ENCODE measurements around the gene SEZ6L2.
"Not testable (repeated sequence)": the region's sequence is repeated elsewhere in the genome, so short reads cannot be mapped to it uniquely, and the experiment has no call there.

The SEZ6L2 gene

DNA sequence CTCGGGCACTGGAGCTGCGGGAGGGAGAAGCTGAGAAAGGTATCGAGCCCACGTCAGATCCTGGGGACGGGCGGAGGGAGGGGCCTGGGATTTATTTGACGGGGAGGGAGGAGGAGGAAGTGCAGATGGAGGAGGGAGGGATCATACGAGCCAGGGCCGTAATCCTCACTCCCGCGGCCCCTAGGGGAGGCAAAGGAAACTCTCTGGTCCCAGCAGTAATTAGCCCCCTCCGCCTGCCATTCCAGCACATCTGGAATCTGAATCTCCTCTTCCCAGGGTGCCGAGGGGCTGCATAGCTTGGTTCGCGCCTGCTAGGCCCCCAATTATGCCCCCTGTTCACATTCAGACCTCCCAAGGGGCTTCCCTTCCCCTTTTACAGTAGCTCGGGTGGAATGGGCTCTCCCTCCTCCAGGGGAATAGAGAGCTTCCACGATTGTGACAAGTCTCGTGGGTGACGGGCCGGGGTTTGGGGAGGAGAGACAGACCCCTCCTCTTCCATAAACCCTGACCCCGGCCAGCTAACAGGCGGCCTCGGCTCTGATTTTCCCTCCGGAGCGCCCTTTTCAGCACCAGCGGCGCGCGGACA, at the start of gene SEZ6L2:
Gene SEZ6L2, minus strand, starts transcription at position 35 of the 586 bp plus-strand sequence. CDS start 531 bp downstream, outside the sequence.
- DNase-seq = no peak

DNA sequence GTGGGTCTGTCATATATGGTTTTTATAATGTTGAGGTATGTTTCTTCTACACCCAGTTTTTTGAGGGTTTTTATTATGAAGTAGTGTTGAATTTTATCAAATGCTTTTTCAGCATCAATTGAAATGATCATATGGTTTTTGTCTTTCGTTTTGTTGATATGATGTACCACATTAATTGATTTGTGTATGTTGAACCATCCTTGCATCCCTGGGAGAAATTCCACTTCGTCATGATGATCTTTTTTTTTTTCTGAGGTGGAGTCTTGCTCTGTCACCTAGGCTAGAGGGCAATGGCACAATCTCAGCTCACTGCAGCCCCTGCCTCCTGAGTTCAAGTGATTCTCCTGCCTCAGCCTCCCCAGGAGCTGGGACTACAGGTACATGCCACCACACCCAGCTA, 48.5 kb upstream of the SEZ6L2 start:
- no peak for DNase-seq

DNA sequence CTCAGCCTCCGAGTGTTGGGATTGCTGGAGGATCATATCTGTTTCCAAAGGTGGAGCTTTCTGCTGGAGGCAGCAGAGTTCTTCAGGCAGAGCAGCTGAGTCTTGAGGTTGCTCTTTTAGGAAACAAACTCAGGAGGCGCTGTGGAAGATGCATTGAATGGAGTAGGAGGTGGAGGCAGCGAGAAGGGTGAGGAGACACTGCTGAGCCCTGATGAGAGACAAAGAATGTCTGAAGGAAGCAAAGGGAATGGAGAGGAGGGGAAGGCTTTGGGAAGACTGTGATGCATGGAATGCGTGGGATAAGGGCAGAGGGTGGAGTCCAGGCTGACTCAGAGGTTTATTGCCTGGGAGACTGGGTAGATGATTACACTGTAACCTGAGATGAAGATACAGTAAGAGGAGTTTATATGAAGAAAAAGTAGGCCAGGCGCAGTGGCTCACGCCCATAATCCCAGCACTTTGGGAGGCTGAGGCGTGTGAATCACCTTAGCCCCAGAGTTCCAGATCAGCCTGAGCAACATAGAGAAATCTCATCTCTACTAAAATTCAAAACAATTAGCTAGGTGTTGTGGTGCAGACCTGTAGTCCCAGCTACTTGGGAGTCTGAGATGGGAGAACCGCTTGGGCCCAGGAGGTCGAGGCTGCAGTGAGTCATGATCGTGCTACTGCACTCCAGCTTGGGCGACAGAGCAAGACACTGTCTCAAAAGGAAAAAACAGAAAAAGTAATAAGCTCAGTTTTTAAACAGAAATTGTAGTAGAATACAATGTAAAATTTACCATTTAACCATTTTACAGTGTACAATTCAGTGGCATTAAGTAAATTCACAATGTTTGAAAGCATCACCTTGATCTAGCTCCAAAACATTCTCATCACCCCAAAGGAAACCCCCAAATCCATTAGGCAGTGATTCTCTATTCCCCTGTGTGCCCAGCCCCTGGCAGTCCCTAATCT, 44.8 kb upstream of the SEZ6L2 start:
- DNase-seq = peak; percentile 53

DNA sequence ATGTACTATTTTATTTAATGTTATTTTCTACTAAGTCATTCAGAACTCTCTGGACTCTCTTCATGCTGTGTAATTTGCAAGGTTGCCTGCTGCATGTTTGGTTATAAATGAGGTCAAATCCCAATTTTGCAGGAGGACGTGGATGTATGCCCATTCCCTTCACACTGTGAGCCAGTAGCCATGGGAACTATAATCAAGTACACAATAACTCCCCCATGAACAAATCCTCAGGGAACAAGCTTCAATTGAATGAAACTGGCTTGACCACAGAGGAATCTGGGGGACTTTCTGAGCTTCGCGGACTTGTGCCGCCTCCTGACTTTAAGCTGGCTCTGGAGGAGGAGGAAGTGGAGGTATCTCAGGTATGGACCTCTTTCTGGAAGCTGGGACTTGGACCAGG, 41.3 kb upstream of the SEZ6L2 start:
- no peak for DNase-seq

DNA sequence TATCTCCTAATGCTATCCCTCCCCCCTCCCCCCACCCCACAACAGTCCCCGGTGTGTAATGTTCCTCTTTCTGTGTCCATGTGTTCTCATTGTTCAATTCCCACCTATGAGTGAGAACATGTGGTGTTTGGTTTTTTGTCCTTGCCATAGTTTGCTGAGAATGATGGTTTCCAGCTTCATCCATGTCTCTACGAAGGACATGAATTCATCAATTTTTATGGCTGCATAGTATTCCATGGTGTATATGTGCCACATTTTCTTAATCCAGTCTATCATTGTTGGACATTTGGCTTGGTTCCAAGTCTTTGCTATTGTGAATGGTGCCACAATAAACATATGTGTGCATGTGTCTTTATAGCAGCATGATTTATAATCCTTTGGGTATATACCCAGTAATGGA, 32.4 kb upstream of the SEZ6L2 start:
- not testable (repeated sequence) for DNase-seq

DNA sequence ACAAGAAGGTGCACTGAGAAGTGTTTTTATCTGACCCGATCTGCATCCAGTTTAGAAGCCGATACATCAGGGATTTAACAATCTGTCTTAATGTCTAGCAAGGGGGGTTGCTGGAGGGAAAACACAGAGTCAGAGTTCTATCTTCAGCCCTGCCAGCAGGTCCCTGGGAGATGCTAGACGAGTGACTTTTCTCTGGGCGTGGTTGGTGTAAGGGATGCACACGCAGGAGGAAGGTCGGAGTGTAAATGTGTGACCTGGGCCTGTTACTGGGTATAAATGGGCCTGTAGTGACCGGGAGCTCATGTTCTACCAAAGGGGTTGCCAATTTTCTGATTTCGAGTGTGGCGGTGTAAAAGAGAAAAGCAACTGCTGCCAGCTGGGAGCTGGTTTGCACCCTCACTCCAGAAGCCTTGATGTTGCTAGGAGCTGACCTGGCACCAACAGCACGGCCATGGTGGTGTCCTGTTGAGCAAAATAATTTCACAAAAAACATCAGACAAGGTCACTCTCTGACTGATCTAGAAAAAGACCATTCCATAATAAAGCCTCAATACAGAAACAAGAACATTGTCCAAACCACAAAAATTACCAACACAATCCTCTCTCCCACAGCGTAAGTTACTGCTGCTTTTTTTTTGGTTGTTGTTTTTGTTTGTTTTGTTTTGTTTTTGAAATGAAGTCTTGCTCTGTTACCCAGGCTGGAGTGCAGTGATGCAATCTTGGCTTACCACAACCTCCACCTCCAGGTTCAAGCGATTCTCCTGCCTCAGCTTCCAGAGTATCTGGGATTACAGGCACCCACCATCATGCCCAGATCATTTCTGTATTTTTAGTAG, 27.9 kb upstream of the SEZ6L2 start:
- no peak for DNase-seq

DNA sequence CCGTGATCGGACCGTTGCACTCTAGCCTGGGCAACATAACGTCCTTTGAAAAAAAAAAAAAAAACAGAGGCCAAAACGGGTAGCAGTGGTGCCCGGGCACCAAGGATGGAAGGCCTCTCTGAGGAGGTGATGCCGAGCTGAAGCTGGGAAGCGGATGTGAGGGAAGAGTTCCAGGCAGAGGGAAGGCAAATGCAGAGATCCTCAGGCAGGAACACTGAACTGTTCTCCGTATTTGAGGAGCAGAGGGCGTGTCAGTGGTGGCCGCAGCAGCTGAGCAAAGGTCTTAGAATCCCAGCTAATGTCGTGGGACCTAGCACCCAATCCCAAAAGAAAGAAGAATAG, 27.3 kb upstream of the SEZ6L2 start:
- no peak for DNase-seq

DNA sequence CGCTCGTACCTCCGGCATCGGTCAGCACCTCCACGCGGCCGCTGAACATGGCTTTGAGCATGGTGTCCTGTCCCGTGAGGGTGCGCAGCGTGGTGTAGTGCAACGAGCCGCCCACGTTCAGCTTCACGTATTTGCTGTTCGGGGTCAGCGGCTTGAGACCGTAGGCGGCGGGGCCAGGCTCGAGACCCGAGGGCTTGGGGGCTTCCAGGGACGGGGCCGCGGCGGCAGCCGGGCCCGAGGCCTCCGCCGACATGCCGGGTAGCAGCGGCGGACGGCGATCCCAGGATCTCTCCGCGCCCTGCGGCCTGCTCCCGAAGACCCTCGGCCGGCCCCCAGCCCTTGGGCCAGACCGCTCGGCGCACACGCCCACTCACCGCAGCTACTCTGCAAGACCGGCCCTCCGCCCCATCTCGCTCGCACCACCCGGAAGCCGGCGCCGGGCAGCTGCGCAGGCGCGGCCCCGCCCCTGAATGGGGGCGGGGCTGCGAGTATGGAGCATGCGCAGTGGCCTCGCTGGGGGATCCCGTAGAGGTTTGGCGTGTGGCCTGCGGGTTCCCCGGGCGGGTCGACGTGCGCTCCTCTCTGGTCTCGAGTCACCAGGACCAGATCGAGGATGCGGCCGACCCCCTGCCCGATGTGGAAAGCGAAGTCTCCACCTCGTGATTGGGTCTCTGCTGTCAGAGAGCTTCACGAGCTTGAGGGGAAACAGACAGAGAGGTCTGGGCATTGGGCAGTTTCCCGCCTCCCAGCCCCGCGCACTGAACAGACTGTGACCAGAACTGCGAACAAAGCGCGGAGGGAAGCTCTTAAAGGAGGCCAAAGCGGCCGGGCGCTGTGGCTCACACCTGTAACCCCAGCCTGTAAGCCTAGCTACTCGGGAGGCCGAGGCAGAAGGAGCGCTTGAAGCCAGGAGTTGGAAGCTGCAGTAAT, 26.7 kb upstream of the SEZ6L2 start, which contains the start of gene KCTD13:
Gene KCTD13, minus strand, starts transcription at position 446 of the 930 bp plus-strand sequence. Its CDS starts 193 bp downstream, at position 253.
- peak; percentile 65 for DNase-seq

DNA sequence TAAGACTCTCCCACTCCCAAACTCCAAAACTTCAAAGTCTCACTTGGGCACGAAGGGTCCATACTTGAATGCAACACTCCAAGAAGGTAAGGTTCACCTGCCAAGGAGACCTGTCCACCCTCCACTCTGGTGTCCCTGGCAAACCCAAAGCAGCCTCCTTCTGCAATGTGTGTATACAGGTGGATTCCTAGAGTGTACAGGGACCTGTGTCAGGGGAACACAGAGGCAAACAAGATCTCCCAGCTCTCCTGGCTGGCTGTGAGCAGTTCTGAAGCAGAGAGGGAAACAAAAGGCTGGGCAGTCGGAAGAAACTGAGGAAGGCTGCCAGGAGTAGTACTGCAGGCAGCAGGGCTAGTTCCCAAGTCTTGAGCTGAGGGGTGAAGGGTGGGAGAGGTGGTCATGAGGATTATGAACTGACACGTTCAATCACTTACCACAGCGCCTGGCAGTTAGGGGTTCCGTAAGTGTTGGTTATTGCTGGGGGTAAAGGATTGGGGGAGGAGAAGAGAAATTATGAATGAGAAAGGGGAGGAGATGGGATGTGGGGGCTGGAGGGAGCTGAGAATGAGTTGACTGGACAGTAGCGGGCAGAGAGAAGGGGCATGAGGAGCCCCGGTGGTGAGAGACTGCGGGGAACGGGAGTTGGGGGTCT, 25.9 kb upstream of the SEZ6L2 start:
- no peak for DNase-seq

DNA sequence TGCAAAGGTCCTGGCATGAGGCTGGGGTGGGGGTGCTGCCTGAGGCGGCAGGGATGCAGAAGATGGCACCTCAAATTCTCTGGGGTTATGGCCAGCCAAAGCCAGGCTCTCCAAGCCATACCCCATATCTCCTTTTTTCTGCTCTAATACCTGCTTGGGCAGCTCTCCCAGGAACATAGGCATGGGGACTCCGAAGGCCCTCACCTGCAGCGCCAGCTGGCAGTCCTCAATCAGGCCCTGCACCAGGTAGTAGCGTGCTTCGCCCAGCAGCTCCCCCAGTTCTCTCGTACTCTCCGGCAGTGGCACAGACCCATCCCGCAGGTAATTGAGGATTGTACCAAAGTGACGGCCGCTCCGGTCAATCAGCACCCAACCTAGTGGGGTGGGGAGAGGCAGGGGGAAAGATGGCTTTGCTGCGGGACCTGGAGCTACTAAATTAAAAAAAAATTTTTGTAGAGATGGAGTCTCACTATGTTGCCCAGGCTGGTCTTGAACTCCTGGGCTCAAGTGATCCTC, 23.7 kb upstream of the SEZ6L2 start:
- no peak for DNase-seq

DNA sequence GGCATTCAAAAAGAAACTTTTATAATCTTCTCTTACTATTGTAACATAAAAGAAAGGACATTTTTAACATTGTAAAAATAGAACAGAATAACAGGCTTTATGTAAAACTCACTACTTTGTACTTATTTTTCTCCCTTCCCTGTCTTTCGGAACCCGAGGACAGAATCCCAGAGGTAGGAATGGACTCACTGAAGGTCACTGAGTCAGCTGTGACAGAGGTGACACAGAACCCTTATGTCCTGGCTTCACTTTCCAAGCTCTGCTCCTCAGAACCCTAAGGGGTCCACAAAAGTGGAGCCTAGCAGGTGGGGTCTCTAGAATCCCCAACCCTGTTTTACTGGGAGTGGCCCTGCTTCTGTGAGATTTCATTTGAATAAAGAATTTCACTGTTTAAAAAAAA, 23.0 kb upstream of the SEZ6L2 start:
- DNase-seq = no peak

DNA sequence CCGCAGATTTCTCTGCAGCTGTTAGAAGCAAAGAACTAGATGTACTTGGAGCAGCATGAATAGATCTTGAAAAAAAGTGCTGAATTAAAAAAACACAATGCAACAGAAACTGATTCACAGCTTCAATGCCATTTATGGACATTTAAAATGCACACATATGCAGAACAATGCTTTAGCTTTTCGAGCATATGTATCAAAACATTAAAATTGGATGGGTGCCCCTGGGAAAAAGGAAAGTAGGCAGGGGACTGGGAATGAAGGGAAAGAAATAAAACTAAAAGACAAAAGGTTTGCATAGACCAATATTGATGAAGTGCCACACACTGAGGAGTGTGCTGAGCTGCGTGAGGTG, 21.7 kb upstream of the SEZ6L2 start:
- DNase-seq = no peak

DNA sequence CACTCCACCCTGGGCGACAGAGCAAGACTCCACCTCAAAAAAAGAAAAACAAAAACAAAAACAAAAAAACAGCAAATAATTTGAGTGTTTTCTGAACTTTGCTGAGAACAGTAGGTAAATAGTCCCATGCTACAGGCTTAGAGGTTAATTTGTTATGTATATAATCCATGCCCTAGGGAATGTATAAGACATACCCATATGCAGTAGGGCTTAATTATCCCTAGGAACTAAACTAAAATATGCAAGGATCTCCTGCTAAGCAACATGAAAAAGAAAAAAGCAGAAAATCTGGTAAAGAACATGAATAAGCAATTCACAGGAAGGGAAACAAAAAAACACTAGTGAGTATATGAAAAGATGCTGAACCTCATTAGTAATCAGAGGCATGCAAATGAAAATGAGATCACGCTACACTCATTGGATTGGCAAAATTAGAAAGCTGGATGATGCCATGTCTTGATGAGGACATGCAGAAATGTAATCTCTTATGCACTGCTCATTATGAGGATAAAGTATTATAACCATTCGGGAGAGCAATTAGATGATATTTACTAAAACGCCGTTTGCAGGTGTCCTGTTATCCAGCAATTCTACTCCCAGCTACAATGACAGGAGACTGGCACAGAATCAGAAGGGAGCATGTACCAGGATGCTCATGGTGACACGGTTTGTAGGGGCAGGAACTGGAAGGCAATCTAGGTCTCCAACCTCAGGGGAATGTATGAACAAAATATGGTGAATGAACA, 21.1 kb upstream of the SEZ6L2 start:
- no peak for DNase-seq

DNA sequence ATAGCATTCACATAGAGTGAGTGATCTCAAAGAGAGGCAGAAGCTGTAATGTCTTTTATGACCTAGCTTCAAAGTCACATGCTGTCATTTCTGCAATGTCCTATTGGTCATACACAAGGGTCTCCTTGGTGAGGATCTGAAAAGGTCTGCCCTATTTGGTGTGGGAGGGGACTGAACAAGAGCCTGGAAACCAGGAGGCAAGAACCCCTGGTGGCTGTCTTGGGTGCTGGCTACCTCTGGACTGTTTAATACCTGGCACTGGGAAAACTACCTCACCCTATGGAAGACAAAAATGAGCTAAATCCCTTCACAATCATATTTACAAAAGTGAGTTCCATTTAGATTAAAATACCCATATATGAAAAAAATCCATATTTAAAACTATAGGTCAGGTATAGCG, 17.6 kb upstream of the SEZ6L2 start:
- no peak for DNase-seq

DNA sequence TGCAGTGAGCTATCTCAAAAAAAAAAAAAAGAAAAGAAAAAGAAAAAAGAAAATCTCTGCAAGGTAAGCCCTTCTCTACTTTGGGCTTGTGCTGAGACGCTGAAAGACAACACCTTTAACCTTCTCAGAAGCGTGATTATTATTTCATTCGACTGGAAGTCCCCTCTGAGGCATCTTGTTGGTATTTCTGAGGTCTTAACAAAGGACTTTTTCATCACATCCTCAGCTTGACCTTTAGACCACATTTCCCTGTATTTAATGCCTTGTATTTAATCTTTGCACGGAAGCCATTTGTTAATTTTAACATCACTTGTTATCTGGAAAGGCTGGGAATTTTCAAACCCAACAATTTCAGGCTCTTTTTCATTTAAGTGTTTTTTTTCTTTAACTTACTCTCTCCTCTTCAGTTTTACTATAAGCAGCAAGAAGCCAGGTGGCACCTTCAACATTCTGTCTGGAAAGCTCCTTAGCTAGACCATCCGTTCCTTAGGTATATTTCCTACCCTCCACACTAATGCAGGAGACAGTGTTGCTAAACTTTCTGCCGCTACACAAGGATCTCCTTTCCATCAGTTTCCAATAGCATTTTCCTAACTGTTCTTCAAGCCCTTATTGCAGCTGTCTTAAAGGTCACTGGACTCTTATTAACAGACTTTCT, 16.4 kb upstream of the SEZ6L2 start:
- DNase-seq = no peak

DNA sequence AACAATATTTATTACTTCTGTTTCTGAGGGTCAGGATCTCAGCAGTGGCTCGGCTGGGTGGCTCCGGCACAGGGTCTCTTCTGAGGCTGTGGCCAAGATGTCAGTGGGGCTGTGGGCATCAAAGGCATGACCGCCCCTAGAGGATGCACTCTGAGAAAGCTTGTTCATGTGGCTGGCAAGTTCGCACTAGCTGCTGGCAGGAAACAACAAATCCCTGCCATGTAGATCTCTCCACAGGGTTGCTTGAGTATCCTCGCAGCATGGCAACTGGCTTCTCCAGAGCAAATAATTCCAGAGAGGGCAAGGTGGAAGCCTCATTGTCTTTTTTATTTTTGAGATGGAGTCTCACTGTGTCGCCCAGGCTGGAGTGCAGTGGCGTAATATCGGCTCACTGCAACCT, 14.2 kb upstream of the SEZ6L2 start:
- no peak for DNase-seq

DNA sequence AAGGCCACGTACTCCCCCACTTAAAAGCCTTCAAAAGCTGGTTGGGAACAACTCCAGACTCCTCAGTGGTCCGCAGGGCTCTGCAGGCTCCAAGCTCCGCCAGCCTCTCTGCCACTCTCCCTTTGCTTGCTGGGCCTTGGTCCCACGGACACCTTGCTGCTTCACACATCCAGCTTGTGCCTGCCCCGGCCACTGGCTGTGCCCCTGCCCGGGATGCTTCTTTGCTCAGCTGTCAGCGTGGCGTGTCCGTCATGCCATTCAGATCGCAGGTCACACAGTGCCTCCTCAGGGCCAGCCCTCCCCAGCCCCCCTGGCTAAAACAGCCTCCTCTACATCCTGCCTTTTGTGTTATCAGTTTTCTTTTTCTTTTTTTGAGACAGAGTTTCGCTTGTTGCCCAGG, 12.7 kb upstream of the SEZ6L2 start:
- no peak for DNase-seq

DNA sequence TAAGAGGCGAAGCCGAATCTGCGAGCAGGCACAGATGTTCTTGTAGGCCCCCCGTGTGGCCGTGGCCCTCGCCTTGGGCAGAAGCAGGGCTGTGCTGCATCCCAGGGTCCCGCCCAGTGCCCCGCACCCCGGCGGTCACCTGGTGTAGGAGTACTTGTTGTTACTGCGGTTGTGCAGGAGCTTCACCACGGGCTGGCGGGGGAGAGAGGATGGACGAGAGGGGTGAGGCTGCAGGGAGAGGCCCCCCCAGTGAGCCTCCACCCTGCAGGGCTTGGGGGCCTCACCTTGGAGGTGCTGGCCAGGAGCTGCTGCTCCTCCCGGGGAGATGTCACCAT, 12.3 kb upstream of the SEZ6L2 start:
- no peak for DNase-seq

DNA sequence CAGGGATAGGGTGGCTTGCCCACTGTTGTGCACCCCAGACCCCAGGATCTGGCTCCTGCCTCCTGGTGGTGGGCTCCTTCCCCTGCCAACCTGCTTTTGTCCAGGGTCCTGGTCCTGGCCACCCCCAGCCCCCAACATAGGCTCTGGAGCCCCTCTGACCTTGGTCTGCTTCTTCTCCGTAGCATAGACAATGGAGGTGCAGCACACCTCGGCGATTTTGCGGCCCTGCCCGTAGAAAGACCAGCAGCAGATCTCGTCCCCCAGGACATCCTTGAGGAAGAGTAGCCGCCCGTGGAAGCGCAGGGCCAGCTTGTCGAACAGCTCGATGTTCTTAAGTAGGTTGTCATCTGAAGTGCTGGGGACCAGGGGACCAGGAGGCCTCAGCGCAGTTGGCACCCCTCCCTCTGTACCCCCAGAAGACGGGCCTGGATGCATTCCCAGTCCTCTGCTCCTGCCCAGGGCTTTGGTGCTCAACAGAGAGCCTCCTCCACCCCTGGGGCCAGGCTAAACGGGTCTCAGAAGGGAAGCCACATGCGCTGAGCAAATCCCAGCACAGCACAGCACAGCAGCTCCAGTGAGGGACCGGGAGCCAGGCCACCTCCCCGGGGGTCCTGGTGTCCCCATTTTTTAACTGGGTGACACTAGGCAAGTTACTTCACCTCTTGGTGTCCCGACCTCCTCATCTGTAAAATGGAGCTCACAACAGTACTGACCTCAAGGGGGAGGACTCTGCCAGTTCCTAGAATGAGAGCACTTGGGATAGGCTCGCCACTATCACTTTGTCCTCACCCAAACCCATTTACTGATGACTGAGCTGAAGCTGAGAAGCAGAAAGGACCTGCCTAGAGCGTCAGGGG, 11.7 kb upstream of the SEZ6L2 start:
- no peak for DNase-seq

Data from GOT3 (cell line).